DND-41 (cell line): ENCODE results near the gene URM1.

Source experiments
- ATAC-seq: fragments of 200-7000 bp; cut with Tn5 transposase; 3 replicates; pipeline ENCODE4 v1.9.1; 2021; ENCODE audit warnings: low read depth; ENCODE audit not compliant: insufficient read depth
- DNase-seq: peaks from one replicate; pipeline ENCODE4 v3.0.0-alpha.2; 2020
- H2AFZ ChIP-seq: 2 replicates; pipeline ENCODE4 v1.6.0; 2012; ENCODE audit warnings: low read depth, low read length
- H3K27ac ChIP-seq: 2 replicates; pipeline ENCODE4 v1.5.1; 2012; ENCODE audit warnings: low read length, inconsistent platforms
- H3K27me3 ChIP-seq: fragments of 200-600 bp; sonication (generic); 2 replicates; pipeline ENCODE4 v1.6.0; 2012; ENCODE audit warnings: low read length, mild to moderate bottlenecking, inconsistent platforms; ENCODE audit not compliant: insufficient read depth, poor library complexity
- H3K36me3 ChIP-seq: 2 replicates; pipeline ENCODE4 v1.5.1; 2012; ENCODE audit warnings: low read length, inconsistent platforms; ENCODE audit not compliant: insufficient read depth
- H3K4me1 ChIP-seq: 2 replicates; pipeline ENCODE4 v1.5.1; 2012; ENCODE audit warnings: mild to moderate bottlenecking, low read length; ENCODE audit not compliant: insufficient read depth
- H3K4me2 ChIP-seq: 2 replicates; pipeline ENCODE4 v1.6.0; 2012; ENCODE audit warnings: mild to moderate bottlenecking, moderate library complexity, low read length, inconsistent platforms; ENCODE audit not compliant: insufficient read depth
- H3K4me3 ChIP-seq, 2 experiments: fragments of 200-600 bp in 1 of 2; shearing (Covaris generic) in 1 of 2; 2 replicates each; pipeline ENCODE4 v1.5.1; 2012 to 2016; ENCODE audit warnings: inconsistent platforms in 2 of 2, low read length in 2 of 2, mild to moderate bottlenecking in 2 of 2, low read depth in 1 of 2, moderate library complexity in 1 of 2
- H3K79me2 ChIP-seq: 2 replicates; pipeline ENCODE4 v1.6.0; 2012; ENCODE audit warnings: low read length, inconsistent platforms; ENCODE audit not compliant: insufficient read depth
- H3K9ac ChIP-seq: 2 replicates; pipeline ENCODE4 v1.6.0; 2012; ENCODE audit warnings: low read depth, mild to moderate bottlenecking, inconsistent platforms, low read length, moderate library complexity
- H3K9me3 ChIP-seq: 2 replicates; pipeline ENCODE4 v1.5.1; 2012; ENCODE audit warnings: low read length, moderate library complexity, mild to moderate bottlenecking, inconsistent platforms; ENCODE audit not compliant: insufficient read depth, severe bottlenecking
- H4K20me1 ChIP-seq: 2 replicates; pipeline ENCODE4 v1.6.0; 2012; ENCODE audit warnings: low read length; ENCODE audit not compliant: insufficient read depth
- EZH2 ChIP-seq: IDR thresholded peaks from 3 replicates; pipeline ENCODE4 v1.6.1; 2012; ENCODE audit warnings: borderline replicate concordance, low read depth, mild to moderate bottlenecking, moderate library complexity, low read length, inconsistent platforms; ENCODE audit not compliant: severe bottlenecking
- TF ChIP-seq, protein P1 (sequence below): IDR thresholded peaks from 2 replicates; pipeline ENCODE4 v1.5.1; 2012; ENCODE audit warnings: borderline replicate concordance, low read length, moderate library complexity, mild to moderate bottlenecking; ENCODE audit not compliant: poor library complexity, severe bottlenecking; ENCODE audit errors: extremely low read depth

Gene URM1

DNA sequence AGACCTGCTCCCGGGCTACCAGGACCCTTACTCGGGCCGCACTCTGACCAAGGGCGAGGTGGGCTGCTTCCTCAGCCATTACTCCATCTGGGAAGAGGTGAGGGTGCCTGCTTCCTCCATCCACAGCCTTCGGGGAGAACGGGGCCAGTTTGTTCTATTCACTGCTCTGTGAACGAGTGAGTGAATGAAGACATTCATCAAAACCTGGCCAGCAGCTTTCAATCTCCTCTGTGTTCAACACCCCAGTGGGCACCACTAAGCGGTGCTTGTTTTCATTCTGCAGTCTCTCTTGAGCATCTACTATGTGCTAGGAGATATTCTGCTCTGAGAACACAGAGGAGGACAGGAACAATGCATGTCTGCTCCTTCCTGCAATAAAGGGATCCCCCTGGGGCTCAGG, 60.0 kb downstream of the URM1 start:
- no peaks in the 10 kb centered on the region for H3K36me3 ChIP-seq
- no peaks in the 10 kb centered on the region for H3K79me2 ChIP-seq
- no peak overlapping the region for H3K27ac ChIP-seq
- H3K27me3 ChIP-seq: no peaks in the 10 kb centered on the region
- no peak overlapping the region for H3K4me2 ChIP-seq
- TF ChIP-seq, protein P1, sequence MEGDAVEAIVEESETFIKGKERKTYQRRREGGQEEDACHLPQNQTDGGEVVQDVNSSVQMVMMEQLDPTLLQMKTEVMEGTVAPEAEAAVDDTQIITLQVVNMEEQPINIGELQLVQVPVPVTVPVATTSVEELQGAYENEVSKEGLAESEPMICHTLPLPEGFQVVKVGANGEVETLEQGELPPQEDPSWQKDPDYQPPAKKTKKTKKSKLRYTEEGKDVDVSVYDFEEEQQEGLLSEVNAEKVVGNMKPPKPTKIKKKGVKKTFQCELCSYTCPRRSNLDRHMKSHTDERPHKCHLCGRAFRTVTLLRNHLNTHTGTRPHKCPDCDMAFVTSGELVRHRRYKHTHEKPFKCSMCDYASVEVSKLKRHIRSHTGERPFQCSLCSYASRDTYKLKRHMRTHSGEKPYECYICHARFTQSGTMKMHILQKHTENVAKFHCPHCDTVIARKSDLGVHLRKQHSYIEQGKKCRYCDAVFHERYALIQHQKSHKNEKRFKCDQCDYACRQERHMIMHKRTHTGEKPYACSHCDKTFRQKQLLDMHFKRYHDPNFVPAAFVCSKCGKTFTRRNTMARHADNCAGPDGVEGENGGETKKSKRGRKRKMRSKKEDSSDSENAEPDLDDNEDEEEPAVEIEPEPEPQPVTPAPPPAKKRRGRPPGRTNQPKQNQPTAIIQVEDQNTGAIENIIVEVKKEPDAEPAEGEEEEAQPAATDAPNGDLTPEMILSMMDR: no peak
- TF ChIP-seq EZH2: no peak
- H4K20me1 ChIP-seq: no peaks in the 10 kb centered on the region
- H3K4me3 ChIP-seq: no peak overlapping the region
- DNase-seq: no peak
- H3K4me1 ChIP-seq: no peaks in the 10 kb centered on the region
- no peak overlapping the region for H3K9ac ChIP-seq
- no peaks in the 10 kb centered on the region for H3K9me3 ChIP-seq
- no peak for ATAC-seq
- no peak overlapping the region for H2AFZ ChIP-seq

DNA sequence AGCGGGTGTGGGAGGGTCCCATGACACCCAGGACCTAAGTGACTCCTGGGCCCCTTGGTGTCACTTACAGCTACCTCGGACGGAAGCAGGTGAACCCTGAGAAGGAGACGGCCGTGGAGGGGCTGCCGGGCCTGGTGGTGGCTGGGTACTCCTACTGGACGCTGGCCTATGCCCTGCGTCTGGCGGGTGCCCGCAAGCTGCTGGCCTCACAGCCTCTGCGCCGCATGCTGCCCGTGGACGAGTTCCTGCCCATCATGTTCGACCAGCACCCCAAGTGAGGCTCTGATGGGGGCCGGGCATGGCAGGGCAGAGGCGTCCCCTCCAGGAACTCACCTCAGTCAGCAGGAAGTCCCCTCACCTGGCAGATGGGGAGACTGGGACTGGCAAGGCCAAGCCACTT, 63.2 kb downstream of the URM1 start:
- Histone ChIP-seq H3K4me1 (peaks cover 4% of the 10 kb centered on the region), H3K79me2 (no peaks in the 10 kb centered on the region), H3K4me3 (no peak overlapping the region), H3K36me3 (no peaks in the 10 kb centered on the region), H3K9me3 (no peaks in the 10 kb centered on the region), H2AFZ (no peak overlapping the region), H3K4me2 (no peak overlapping the region), H3K27ac (no peak overlapping the region), H3K27me3 (no peaks in the 10 kb centered on the region), H4K20me1 (no peaks in the 10 kb centered on the region), H3K9ac (no peak overlapping the region)
- TF ChIP-seq, protein P1: no peak
- no peak for TF ChIP-seq EZH2
- ATAC-seq: no peak
- DNase-seq: no peak

DNA sequence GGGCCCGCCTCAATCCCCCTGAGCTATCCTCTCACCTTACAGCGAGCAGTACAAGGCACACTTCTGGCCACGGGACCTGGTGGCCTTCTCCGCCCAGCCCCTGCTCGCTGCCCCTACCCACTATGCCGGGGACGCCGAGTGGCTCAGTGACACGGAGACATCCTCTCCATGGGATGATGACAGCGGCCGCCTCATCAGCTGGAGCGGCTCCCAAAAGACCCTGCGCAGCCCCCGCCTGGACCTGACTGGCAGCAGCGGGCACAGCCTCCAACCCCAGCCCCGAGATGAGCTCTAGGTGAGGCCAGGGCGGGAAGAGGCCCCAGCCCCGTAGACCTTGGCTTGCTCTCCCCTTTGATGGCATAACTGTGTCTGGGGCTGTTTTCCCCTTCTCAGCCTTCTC, 64.4 kb downstream of the URM1 start:
- H3K27me3 ChIP-seq: no peaks in the 10 kb centered on the region
- H3K27ac ChIP-seq: no peak overlapping the region
- ATAC-seq (no peak), DNase-seq (no peak)
- no peak overlapping the region for H2AFZ ChIP-seq
- no peaks in the 10 kb centered on the region for H3K36me3 ChIP-seq
- H3K9ac ChIP-seq: no peak overlapping the region
- no peaks in the 10 kb centered on the region for H3K9me3 ChIP-seq
- H3K4me2 ChIP-seq: no peak overlapping the region
- H3K79me2 ChIP-seq: no peaks in the 10 kb centered on the region
- peaks cover 4% of the 10 kb centered on the region for H3K4me1 ChIP-seq
- H3K4me3 ChIP-seq: no peak overlapping the region
- H4K20me1 ChIP-seq: no peaks in the 10 kb centered on the region
- TF ChIP-seq, protein P1: no peak
- no peak for TF ChIP-seq EZH2
